GM23248 (cell line): ENCODE measurements around the gene COL26A1.

ENCODE experiments used
- EZH2 ChIP-seq: fragments of 200-600 bp; sonication (generic); IDR thresholded peaks from 2 replicates; pipeline ENCODE4 v1.6.1; 2018; ENCODE audit warnings: antibody characterized with exemption, mild to moderate bottlenecking; ENCODE audit not compliant: insufficient read depth, poor library complexity, severe bottlenecking
- EZH2phosphoT487 ChIP-seq: fragments of 200-600 bp; sonication (generic); IDR thresholded peaks from 2 replicates; pipeline ENCODE4 v1.6.1; 2018; ENCODE audit warnings: antibody characterized with exemption, moderate library complexity, mild to moderate bottlenecking, low read depth; ENCODE audit not compliant: insufficient read depth

DNA sequence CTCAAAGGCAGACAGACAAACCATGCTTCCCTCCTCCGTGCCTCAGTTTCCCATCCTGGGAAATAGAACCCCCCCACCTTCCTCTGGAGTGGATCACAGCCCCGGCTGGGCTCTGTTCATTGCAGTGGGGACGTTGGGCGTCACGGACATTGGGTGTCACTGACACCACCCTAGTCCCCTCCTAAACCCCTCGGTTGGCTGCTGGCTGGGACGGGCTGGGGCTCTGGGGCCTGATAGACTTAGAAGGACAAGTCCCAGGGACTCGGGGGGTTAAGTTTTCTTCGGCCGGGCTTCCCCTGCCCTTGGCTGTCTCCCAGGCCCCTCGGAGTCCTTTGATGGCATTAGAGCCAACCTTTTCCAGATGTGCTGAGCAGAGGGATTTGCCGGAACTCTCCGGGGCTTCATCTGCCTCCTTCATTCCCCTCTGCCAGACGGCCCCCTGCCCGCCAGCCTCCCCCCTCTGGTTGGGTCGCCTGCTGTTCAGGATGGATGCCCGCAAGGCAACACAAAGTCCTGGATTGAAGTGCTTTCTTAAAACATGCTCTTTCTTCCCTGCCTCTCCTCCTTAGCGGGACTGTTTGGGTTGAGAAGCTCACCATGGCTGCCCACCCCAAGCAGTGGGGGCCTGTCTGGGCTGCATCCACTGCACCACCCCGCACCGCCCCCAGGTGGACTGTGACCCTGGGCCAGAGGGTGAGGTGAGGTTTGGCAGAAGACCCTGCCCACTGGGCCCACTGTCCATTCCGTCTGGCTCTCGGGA is 73.0 kb downstream of the COL26A1 start:
- TF ChIP-seq EZH2phosphoT487 (no peak), EZH2 (peak; percentile 13)
